Measurements from ENCODE around the gene LHFPL2.

LHFPL2 gene

GRCh38 chr5:78514427-78515330 is 133.9 kb downstream of the LHFPL2 start:
- DNase-seq = no peak

DNA sequence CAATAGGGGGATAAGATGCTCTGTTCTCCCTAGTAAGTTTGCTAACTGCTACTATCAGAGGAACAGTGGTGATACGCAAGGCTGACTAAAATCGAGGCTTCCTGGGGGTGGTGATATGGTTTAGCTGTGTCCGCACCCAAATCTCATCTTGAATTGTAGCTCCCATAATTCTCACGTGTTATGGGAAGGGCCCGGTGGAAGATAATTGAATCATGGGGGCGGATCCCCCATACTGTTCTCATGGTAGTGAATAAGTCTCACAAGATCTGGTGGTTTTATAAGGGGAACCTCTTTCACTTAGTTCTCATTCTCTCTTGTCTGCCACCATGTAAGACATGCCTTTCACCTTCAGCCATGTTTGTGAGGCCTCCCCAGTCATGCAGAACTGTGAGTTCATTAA is 135.1 kb downstream of the LHFPL2 start:
- DNase-seq = no peak

GRCh38 chr5:78512435-78512834 is 136.1 kb downstream of the LHFPL2 start:
- no peak for DNase-seq

GRCh38 chr5:78511121-78511906 is 137.3 kb downstream of the LHFPL2 start:
- no peak for DNase-seq

GRCh38 chr5:78509884-78510769 is 138.4 kb downstream of the LHFPL2 start:
- no peak for DNase-seq

GRCh38 chr5:78509145-78509865 is 139.3 kb downstream of the LHFPL2 start:
- DNase-seq = no peak

- DNase-seq = no peak
Measured at GRCh38 chr5:78508186-78508765, 140.3 kb downstream of the LHFPL2 start.

DNA sequence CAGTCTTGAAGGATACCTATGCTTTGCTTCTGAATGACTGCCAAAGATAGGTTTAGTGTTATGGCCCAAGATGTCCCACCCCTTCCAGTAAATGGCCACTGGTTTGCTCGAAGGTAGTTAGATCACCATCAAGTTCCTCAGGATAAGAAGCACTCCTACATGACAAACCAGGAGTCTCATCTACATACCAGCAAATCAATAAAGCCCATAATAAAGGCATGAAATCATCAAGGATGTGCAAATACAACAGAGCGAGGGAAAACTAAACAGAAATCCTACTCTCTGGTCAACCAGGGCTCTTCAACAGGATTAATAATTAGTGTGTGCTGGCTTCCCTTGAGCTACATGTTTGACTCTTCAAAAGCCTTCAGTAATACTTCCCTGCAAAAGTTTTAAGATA is 141.0 kb downstream of the LHFPL2 start:
- DNase-seq = no peak

- DNase-seq = no peak
Measured at GRCh38 chr5:78506261-78507024, 142.1 kb downstream of the LHFPL2 start.

DNA sequence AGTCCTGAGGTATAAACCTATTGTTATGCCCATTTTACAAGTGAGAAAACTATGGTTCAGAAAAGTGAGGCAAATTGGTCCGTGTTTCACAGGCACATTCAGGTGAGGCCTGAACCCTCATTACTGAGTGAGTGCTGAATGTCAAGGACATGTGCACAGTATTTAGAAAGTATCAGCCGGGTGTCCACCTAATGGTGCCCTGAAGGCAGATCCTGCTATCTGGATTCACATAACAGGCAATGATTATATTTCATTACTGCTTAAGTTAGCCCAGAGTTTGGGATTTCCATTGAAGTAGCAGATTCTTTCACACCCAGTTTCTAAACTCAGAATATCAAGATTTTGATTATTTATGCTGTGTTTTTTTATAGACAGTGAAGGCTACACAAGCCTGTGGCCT is 142.7 kb downstream of the LHFPL2 start:
- no peak for DNase-seq

DNA sequence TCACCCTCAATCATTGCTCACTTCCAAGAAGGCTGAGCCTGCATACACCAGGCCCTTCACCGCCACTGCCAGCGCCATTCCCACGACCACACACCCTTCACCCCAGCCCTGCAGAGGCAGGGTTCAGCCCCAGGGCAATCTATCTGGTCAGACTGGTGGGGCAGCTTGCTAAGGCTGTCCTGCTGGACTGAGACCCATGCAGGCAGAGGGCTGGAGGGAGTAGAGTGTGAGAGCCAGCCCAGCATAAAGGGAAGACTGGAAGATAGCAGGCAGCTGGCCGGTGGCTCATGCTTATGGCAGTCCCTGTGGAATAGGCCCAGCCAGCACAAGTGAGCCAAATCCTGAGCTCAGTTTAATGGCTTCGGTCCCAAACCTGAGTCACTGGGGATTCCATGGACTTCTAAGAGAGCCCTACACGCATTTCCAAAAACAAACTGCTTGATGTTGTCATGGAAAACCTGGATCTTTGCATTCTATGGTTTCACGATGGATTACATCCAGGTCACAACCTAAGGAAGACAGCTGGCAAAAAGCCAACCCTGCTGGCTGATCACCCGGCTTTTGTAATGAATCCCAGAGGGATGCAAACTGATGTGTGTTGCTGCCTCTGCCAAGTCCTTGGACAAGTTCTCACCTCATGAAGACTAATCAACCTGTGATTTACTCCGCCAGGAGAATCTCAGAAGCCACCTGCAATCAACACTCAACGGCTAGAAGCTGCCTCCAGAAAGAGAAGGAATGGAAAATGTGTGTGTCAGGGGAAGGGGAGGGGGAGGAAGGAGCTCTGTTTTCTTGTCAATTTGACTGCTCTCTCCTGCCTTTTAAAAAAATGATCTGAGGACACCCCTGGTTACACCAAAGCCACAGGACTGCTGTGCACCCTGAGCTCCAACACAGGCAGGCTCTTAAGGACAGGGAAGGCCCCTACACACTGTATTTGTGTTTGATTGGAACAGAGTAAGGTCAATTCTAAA is 143.6 kb downstream of the LHFPL2 start:
- no peak for DNase-seq

DNA sequence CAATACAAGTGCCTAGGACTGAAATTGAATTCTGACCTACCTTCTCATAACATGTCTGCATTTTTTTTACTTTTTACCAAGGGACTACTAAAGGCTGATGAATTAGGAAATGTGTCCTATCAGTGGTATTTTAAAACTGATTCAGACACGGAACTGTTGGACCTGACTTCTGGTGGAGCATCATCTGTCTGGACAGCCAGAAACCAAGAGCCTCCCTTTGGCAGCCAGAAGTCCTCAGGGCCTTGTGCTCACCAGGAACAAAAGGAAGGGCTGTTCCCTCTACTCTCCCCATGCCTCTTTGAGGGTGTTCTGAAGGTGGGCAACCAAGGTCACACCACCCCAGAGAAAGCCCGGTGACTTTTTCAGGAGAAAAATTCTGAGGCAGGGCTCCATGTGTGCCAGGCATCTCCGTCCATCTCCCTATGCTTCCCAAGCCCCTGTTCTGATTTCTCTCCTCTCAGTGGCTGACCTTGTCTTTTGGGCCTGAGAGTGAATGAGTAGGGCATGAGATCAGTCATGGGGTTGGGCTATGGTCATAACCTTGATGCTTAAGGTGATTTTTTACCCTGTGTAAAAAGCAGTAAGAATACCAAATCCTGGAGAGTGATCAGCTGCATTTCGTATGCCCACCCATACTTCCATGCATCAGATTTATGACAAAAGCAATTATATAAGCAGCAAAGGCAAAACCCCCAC is 144.5 kb downstream of the LHFPL2 start:
- no peak for DNase-seq

GRCh38 chr5:78501411-78502352 is 146.9 kb downstream of the LHFPL2 start:
- no peak for DNase-seq

GRCh38 chr5:78500871-78501270 is 147.7 kb downstream of the LHFPL2 start:
- no peak for DNase-seq

- DNase-seq = no peak
Measured at GRCh38 chr5:78500028-78500427, 148.5 kb downstream of the LHFPL2 start.

GRCh38 chr5:78499485-78499884 is 149.1 kb downstream of the LHFPL2 start:
- no peak for DNase-seq

DNA sequence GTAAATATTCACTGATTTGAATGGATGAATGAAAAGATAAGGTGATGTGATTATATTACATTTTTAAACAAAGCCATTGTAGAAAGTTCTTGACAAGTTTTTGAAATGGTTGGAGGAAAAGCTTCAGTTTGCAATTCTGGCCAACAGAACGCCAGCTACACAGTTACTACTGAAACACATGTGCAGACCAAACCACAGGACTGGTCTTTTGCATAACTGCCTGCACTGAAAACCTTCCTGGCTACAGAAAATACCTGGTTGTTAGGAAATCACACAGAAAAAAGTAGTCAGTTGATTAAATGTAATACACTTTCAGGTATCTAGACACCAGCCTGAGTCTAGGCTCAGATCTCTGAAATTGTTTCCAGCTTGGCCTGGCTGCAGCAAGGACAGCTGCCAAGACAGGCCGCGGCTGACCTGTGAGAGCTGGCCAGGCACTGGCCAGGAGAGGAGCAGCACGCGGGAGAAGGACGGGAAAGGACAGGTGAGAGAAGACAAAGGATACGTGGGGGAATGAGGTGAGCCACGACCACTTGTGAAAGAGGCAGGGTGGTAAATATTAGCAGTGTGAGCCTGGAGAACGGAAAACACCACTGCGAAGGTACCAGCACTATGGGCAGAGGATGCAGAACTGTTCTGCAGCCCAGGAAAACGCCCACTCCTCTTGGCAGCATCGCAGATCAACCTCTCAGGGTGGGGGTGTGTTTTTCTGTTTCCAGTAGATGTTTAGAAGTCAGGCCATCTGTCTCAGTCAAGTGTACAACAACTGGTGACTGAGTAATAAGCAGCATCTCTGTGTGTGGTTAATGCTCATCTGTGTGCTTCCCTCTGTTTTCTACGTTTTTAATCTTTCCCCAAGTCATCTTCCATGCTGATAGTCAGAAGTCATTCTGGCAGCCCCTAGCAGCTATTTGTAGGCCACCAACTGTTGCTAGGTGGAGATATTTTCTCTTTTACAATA is 150.7 kb downstream of the LHFPL2 start:
- DNase-seq = no peak
